Cardiac muscle cell (in vitro differentiated cells and primary cell): ENCODE data around the gene NLRP12. TPM values are rescaled to one million over a fixed set of nuclear protein-coding genes. Genes with fewer than 3 reads are reported as not detected.
"Not testable (repeated sequence)": the region's sequence is repeated elsewhere in the genome, so short reads cannot be mapped to it uniquely, and the experiment has no call there.

Experiments
- DNase-seq, 2 donors: peaks; one replicate each; pipeline versions ENCODE4 v3.0.0 to v3.0.0-alpha.2; 2010 to 2017; ENCODE audit warnings: low read depth in 1 of 2, low spot score in 1 of 2
- H3K27ac ChIP-seq: fragments of 200-600 bp; sonication (generic); 2 replicates; pipeline ENCODE4 v1.5.1; 2016
- H3K27me3 ChIP-seq: fragments of 200-600 bp; sonication (generic); 2 replicates; pipeline ENCODE4 v1.6.0; 2016; ENCODE audit warnings: control low read depth
- H3K36me3 ChIP-seq: fragments of 200-600 bp; sonication (generic); 2 replicates; pipeline ENCODE4 v1.5.1; 2016; ENCODE audit warnings: control low read depth
- H3K4me1 ChIP-seq: fragments of 200-600 bp; sonication (generic); 2 replicates; pipeline ENCODE4 v1.8.1; 2017; ENCODE audit warnings: low read depth, mild to moderate bottlenecking, mixed run types
- H3K4me3 ChIP-seq: fragments of 200-600 bp; sonication (generic); 2 replicates; pipeline ENCODE4 v1.5.1; 2016; ENCODE audit warnings: mild to moderate bottlenecking
- H3K9me3 ChIP-seq: fragments of 200-600 bp; sonication (generic); 2 replicates; pipeline ENCODE4 v1.5.1; 2017; ENCODE audit warnings: low read depth, mild to moderate bottlenecking, control low read depth
- CTCF ChIP-seq: IDR thresholded peaks from 2 replicates; pipeline ENCODE4 v1.5.1; 2012; ENCODE audit warnings: low read depth, mild to moderate bottlenecking, low read length
- polyA plus RNA-seq: library from polyadenylated mRNA; unstranded; fragments of >200 nt; fragmentation: Nextera tagmentation; extraction: Ambion mirVana; gene quantifications from 2 replicates; pipeline ENCODE4 v1.2.1, GENCODE V29; 2016
- total RNA-seq: library from RNA; depleted of rRNA; stranded (reverse); fragments of >200 nt; gene quantifications from 2 replicates; pipeline ENCODE4 v1.2.3, GENCODE V29; 2016

The NLRP12 gene
- total and polyA plus RNA-seq, 2 experiments from 2014 or later = not detected

GRCh38 chr19:53864308-53864836, 40.3 kb upstream of the NLRP12 start:
- no peaks in the 10 kb centered on the region for H3K36me3 ChIP-seq
- TF ChIP-seq CTCF = no peak
- H3K4me1 ChIP-seq = no peaks in the 10 kb centered on the region
- H3K4me3 ChIP-seq = no peak overlapping the region
- H3K27ac ChIP-seq = no peak overlapping the region
- no peaks in the 10 kb centered on the region for H3K27me3 ChIP-seq
- DNase-seq = no peak
- H3K9me3 ChIP-seq = no peaks in the 10 kb centered on the region

GRCh38 chr19:53853707-53854106, 29.6 kb upstream of the NLRP12 start:
- Histone ChIP-seq H3K36me3 (no peaks in the 10 kb centered on the region), H3K9me3 (no peaks in the 10 kb centered on the region), H3K4me3 (no peak overlapping the region), H3K4me1 (no peaks in the 10 kb centered on the region), H3K27ac (no peak overlapping the region), H3K27me3 (no peaks in the 10 kb centered on the region)
- no peak for DNase-seq
- no peak for TF ChIP-seq CTCF

GRCh38 chr19:53849237-53849676, 25.1 kb upstream of the NLRP12 start:
- Histone ChIP-seq H3K4me3 (no peak overlapping the region), H3K36me3 (no peaks in the 10 kb centered on the region), H3K4me1 (no peaks in the 10 kb centered on the region), H3K9me3 (no peaks in the 10 kb centered on the region), H3K27me3 (no peaks in the 10 kb centered on the region), H3K27ac (no peak overlapping the region)
- no peak for TF ChIP-seq CTCF
- DNase-seq = peak in 1 of 2 donors; percentile 95

GRCh38 chr19:53847555-53847954, 23.4 kb upstream of the NLRP12 start:
- DNase-seq = no peak
- Histone ChIP-seq H3K4me1 (no peaks in the 10 kb centered on the region), H3K9me3 (no peaks in the 10 kb centered on the region), H3K4me3 (no peak overlapping the region), H3K27ac (no peak overlapping the region), H3K36me3 (no peaks in the 10 kb centered on the region), H3K27me3 (no peaks in the 10 kb centered on the region)
- no peak for TF ChIP-seq CTCF

- Histone ChIP-seq H3K4me3 (no peak overlapping the region), H3K27me3 (no peaks in the 10 kb centered on the region), H3K4me1 (no peaks in the 10 kb centered on the region), H3K36me3 (no peaks in the 10 kb centered on the region), H3K9me3 (no peaks in the 10 kb centered on the region), H3K27ac (no peak overlapping the region)
- no peak for TF ChIP-seq CTCF
- DNase-seq = no peak
Observed at GRCh38 chr19:53844849-53845246, 20.7 kb upstream of the NLRP12 start.

- H3K4me3 ChIP-seq, H3K9me3 ChIP-seq, H3K27me3 ChIP-seq, H3K4me1 ChIP-seq, H3K27ac ChIP-seq, H3K36me3 ChIP-seq: not testable (repeated sequence)
- DNase-seq = peak in 1 of 2 donors; percentile 91
Observed at GRCh38 chr19:53840914-53841313, 16.8 kb upstream of the NLRP12 start.

- not testable (repeated sequence) for H3K27me3 ChIP-seq, H3K4me3 ChIP-seq, H3K9me3 ChIP-seq, H3K4me1 ChIP-seq, H3K36me3 ChIP-seq, H3K27ac ChIP-seq, DNase-seq
Observed at GRCh38 chr19:53840241-53840640, 16.1 kb upstream of the NLRP12 start.

GRCh38 chr19:53838446-53838845, 14.3 kb upstream of the NLRP12 start:
- H3K9me3 ChIP-seq, H3K27ac ChIP-seq, H3K4me3 ChIP-seq, H3K4me1 ChIP-seq, DNase-seq, H3K27me3 ChIP-seq, H3K36me3 ChIP-seq: not testable (repeated sequence)

GRCh38 chr19:53832861-53833260, 8.7 kb upstream of the NLRP12 start:
- not testable (repeated sequence) for H3K27ac ChIP-seq, H3K4me3 ChIP-seq, DNase-seq, H3K4me1 ChIP-seq, H3K36me3 ChIP-seq, H3K9me3 ChIP-seq
- H3K27me3 ChIP-seq = peaks cover 29% of the 10 kb centered on the region
